OCI-LY1 (cell line): ENCODE data around the gene ASTN1.

Experiments
- CTCF ChIP-seq: fragments of 200-600 bp; sonication (generic), shearing (Covaris generic); IDR thresholded peaks from 2 replicates; pipeline ENCODE4 v1.5.1; 2017; ENCODE audit warnings: mild to moderate bottlenecking, antibody characterized with exemption, low read length, moderate library complexity, mixed read lengths
- EZH2 ChIP-seq: fragments of 200-600 bp; sonication (generic), shearing (Covaris generic); IDR thresholded peaks from 2 replicates; pipeline ENCODE4 v1.8.0; 2017; ENCODE audit warnings: borderline replicate concordance, mixed run types, mild to moderate bottlenecking, antibody characterized with exemption, low read length, moderate library complexity, mixed read lengths

GRCh38 chr1:176858433-176858916 is 306.0 kb downstream of the ASTN1 start:
- TF ChIP-seq EZH2 = no peak
- no peak for TF ChIP-seq CTCF
